H1 (cell line): Measurements from ENCODE around the gene CPEB3. TPM values are rescaled to one million over a fixed set of nuclear protein-coding genes. Genes with fewer than 3 reads are reported as not detected.

Experiments
- CTCF ChIA-PET: fragments of 300-600 bp; sonication (Branson Sonifier 250); formaldehyde crosslinking; loops from one replicate; lab custom pipeline; 2021; ENCODE audit not compliant: partially characterized antibody; lab: Charles Lee
- POLR2A ChIA-PET: fragments of 300-600 bp; sonication (Branson Sonifier 250); formaldehyde crosslinking; loops from one replicate; lab custom pipeline; 2021; ENCODE audit warnings: inconsistent platforms; ENCODE audit not compliant: partially characterized antibody; lab: Charles Lee
- DNase-seq, 2 experiments: peaks; one replicate each; pipeline versions ENCODE4 v3.0.0 to v3.0.0-alpha.2; 2010 to 2022; ENCODE audit warnings: low spot score in 2 of 2, low read depth in 1 of 2, mixed read lengths in 1 of 2
- FAIRE-seq: peaks from 2 replicates; lab custom pipeline; 2011; peaks lifted over from hg19 to GRCh38; lab: Jason Lieb, UNC
- H2AFZ ChIP-seq: 2 replicates; pipeline ENCODE4 v1.8.1; 2012; ENCODE audit warnings: low read length, inconsistent platforms
- H2AK5ac ChIP-seq: 2 replicates; pipeline ENCODE4 v1.6.1; 2013; ENCODE audit warnings: low read depth, low read length
- H2BK120ac ChIP-seq: replicated peaks from 2 replicates; pipeline ENCODE3; 2013; ENCODE audit warnings: low read depth, low read length, inconsistent platforms
- H2BK12ac ChIP-seq: 2 replicates; pipeline ENCODE4 v1.6.1; 2013; ENCODE audit warnings: low read depth, low read length
- H2BK15ac ChIP-seq: 2 replicates; pipeline ENCODE4 v1.6.1; 2013; ENCODE audit warnings: low read length
- H2BK20ac ChIP-seq: 2 replicates; pipeline ENCODE4 v1.6.1; 2013; ENCODE audit warnings: low read length
- H2BK5ac ChIP-seq: 2 replicates; pipeline ENCODE4 v1.6.1; 2013; ENCODE audit warnings: low read depth, low read length
- H3K14ac ChIP-seq: 2 replicates; pipeline ENCODE4 v1.6.1; 2013; ENCODE audit warnings: inconsistent platforms; ENCODE audit not compliant: insufficient read length
- H3K18ac ChIP-seq: 2 replicates; pipeline ENCODE4 v1.6.1; 2013; ENCODE audit warnings: low read length; ENCODE audit errors: extremely low read depth
- H3K23ac ChIP-seq: 2 replicates; pipeline ENCODE4 v1.6.1; 2013; ENCODE audit warnings: inconsistent platforms; ENCODE audit not compliant: insufficient read length
- H3K23me2 ChIP-seq: 2 replicates; pipeline ENCODE4 v1.6.1; 2013; ENCODE audit warnings: low read depth, low read length
- H3K27ac ChIP-seq: 2 replicates; pipeline ENCODE4 v1.6.1; 2011; ENCODE audit warnings: low read depth, low read length, inconsistent platforms
- H3K27me3 ChIP-seq, 4 experiments: replicated peaks in 1 of 4; 1 replicate in 1 of 4; 2 replicates in 3 of 4; pipeline versions ENCODE4 v1.6.1 to v1.8.1; 2011 to 2013; ENCODE audit warnings: low read length in 3 of 4, mild to moderate bottlenecking in 3 of 4, inconsistent platforms in 2 of 4, mixed read lengths in 2 of 4, moderate library complexity in 1 of 4; ENCODE audit not compliant: control insufficient read depth in 3 of 4, insufficient read depth in 3 of 4; ENCODE audit errors: extremely low read depth in 1 of 4
- H3K36me3 ChIP-seq, 4 experiments: 2 replicates each; pipeline versions ENCODE4 v1.6.1 to v1.8.1; 2011 to 2013; ENCODE audit warnings: mild to moderate bottlenecking in 4 of 4, low read length in 3 of 4, moderate library complexity in 2 of 4, control low read depth in 1 of 4, inconsistent platforms in 1 of 4; ENCODE audit not compliant: insufficient read depth in 4 of 4, control insufficient read depth in 2 of 4
- H3K4ac ChIP-seq: replicated peaks from 2 replicates; pipeline ENCODE3; 2013; ENCODE audit warnings: low read length, low read depth, mixed read lengths, inconsistent platforms; ENCODE audit not compliant: insufficient read length
- H3K4me1 ChIP-seq, 4 experiments: replicated peaks in 1 of 4; 1 replicate in 1 of 4; 2 replicates in 3 of 4; pipeline versions ENCODE4 v1.6.1 to v1.8.1; 2011 to 2013; ENCODE audit warnings: low read length in 3 of 4, inconsistent platforms in 2 of 4, mixed read lengths in 1 of 4; ENCODE audit not compliant: insufficient read depth in 4 of 4, control insufficient read depth in 3 of 4
- H3K4me2 ChIP-seq, 2 experiments: 2 replicates each; pipeline versions ENCODE4 v1.6.1 to v1.8.1; 2011 to 2013; ENCODE audit warnings: low read depth in 2 of 2, low read length in 2 of 2, control low read depth in 1 of 2, inconsistent platforms in 1 of 2, mild to moderate bottlenecking in 1 of 2; ENCODE audit not compliant: insufficient read depth in 1 of 2
- H3K4me3 ChIP-seq, 4 experiments: fragments of 200-600, 300-600 bp in 1 of 4; sonication (generic), shearing (Covaris generic), sonication (Bioruptor Twin) in 1 of 4; 2 replicates each; pipeline versions ENCODE4 v1.5.1 to v1.8.1; 2011 to 2016; ENCODE audit warnings: low read length in 4 of 4, low read depth in 3 of 4, control low read depth in 2 of 4, inconsistent platforms in 2 of 4, mild to moderate bottlenecking in 2 of 4, mixed read lengths in 1 of 4, moderate library complexity in 1 of 4; ENCODE audit not compliant: insufficient read depth in 2 of 4; ENCODE audit errors: extremely low read depth in 1 of 4
- H3K56ac ChIP-seq: replicated peaks from 2 replicates; pipeline ENCODE3; 2013; ENCODE audit warnings: low read depth, mild to moderate bottlenecking, mixed read lengths, low read length, inconsistent platforms; ENCODE audit not compliant: insufficient read length
- H3K79me1 ChIP-seq: 2 replicates; pipeline ENCODE4 v1.6.1; 2013; ENCODE audit warnings: low read depth, low read length, control low read depth
- H3K79me2 ChIP-seq, 2 experiments: 2 replicates each; pipeline versions ENCODE4 v1.6.1 to v1.8.1; 2012 to 2013; ENCODE audit warnings: low read length in 2 of 2, mild to moderate bottlenecking in 2 of 2, inconsistent platforms in 1 of 2; ENCODE audit not compliant: insufficient read depth in 2 of 2, control insufficient read depth in 1 of 2
- H3K9ac ChIP-seq, 4 experiments: replicated peaks in 1 of 4; 1 replicate in 1 of 4; 2 replicates in 3 of 4; pipeline versions ENCODE4 v1.6.1 to v1.8.1; 2011 to 2013; ENCODE audit warnings: low read depth in 3 of 4, low read length in 3 of 4, control low read depth in 2 of 4, mild to moderate bottlenecking in 2 of 4, moderate library complexity in 2 of 4, inconsistent platforms in 1 of 4; ENCODE audit errors: extremely low read depth in 1 of 4
- H3K9me3 ChIP-seq, 2 experiments: 2 replicates each; pipeline versions ENCODE4 v1.6.1 to v1.8.1; 2012 to 2013; ENCODE audit warnings: mild to moderate bottlenecking in 2 of 2, moderate library complexity in 2 of 2, control low read depth in 1 of 2, inconsistent platforms in 1 of 2, low read depth in 1 of 2, low read length in 1 of 2, mixed read lengths in 1 of 2; ENCODE audit not compliant: insufficient read depth in 2 of 2
- H4K20me1 ChIP-seq, 2 experiments: replicated peaks in 1 of 2; 2 replicates each; pipeline versions ENCODE3 to v1.8.1; 2011 to 2013; ENCODE audit warnings: inconsistent platforms in 2 of 2, low read length in 2 of 2, mild to moderate bottlenecking in 1 of 2; ENCODE audit not compliant: insufficient read depth in 2 of 2, control insufficient read depth in 1 of 2
- H4K5ac ChIP-seq: 2 replicates; pipeline ENCODE4 v1.6.1; 2013; ENCODE audit warnings: low read length, low read depth, mixed read lengths, inconsistent platforms; ENCODE audit not compliant: insufficient read length
- H4K8ac ChIP-seq: 2 replicates; pipeline ENCODE4 v1.8.0; 2013; ENCODE audit warnings: mild to moderate bottlenecking, moderate library complexity, low read length, inconsistent platforms; ENCODE audit not compliant: insufficient read depth; ENCODE audit errors: extremely low read depth
- H4K91ac ChIP-seq: replicated peaks from 2 replicates; pipeline ENCODE3; 2013; ENCODE audit warnings: low read length, mixed read lengths, inconsistent platforms; ENCODE audit not compliant: insufficient read length
- EP300 ChIP-seq, 2 experiments: IDR thresholded peaks; 1 replicate in 1 of 2; 2 replicates in 1 of 2; pipeline ENCODE4 v1.6.1; 2011 to 2012; ENCODE audit warnings: low read depth in 2 of 2, low read length in 2 of 2, mild to moderate bottlenecking in 2 of 2, borderline replicate concordance in 1 of 2, inconsistent platforms in 1 of 2, moderate library complexity in 1 of 2
- NRF1 ChIP-seq: IDR thresholded peaks from 2 replicates; pipeline ENCODE4 v1.6.1; 2011; ENCODE audit warnings: mild to moderate bottlenecking, low read depth, low read length, improper control_type of control experiment
- PHF8 ChIP-seq: fragments of 200-600 bp; sonication (generic); conservative IDR thresholded peaks from 2 replicates; pipeline ENCODE4 v1.7.1; 2012; ENCODE audit warnings: low read depth, mild to moderate bottlenecking, inconsistent platforms, low read length, moderate library complexity
- RFX5 ChIP-seq: IDR thresholded peaks from 2 replicates; pipeline ENCODE4 v1.6.1; 2011; ENCODE audit warnings: low read depth, low read length, improper control_type of control experiment, borderline replicate concordance
- RNF2 ChIP-seq: fragments of 200-900, 300-1000 bp; sonication (generic); IDR thresholded peaks from 2 replicates; pipeline ENCODE4 v1.7.1; 2016; ENCODE audit warnings: borderline replicate concordance, low read depth, mild to moderate bottlenecking, antibody characterized with exemption, low read length; ENCODE audit not compliant: poor library complexity, severe bottlenecking; ENCODE audit errors: missing control alignments
- SP4 ChIP-seq: IDR thresholded peaks from 2 replicates; pipeline ENCODE4 v1.6.1; 2012; ENCODE audit warnings: low read length, inconsistent platforms
- WGBS, 2 experiments: shearing (Covaris generic) in 1 of 2; methylation state at CpG; one replicate each; pipeline versions ENCODE4 v1.1.6 to v1.1.7; 2013 to 2015; ENCODE audit warnings: low lambda C conversion rate in 2 of 2, mixed read lengths in 2 of 2, inconsistent platforms in 1 of 2, low coverage in 1 of 2, missing lambda C conversion rate in 1 of 2; ENCODE audit not compliant: insufficient replicate concordance in 2 of 2, insufficient coverage in 1 of 2, insufficient read length in 1 of 2; ENCODE audit errors: extremely low coverage in 1 of 2, missing lambda C conversion rate in 1 of 2; 5-methylcytosine and 5-hydroxymethylcytosine counted together
- polyA plus RNA-seq, 7 experiments: library from polyadenylated mRNA; depleted of rRNA in 3 of 7; stranded (reverse) in 5 of 7; unstranded in 2 of 7; fragments of >200 nt in 5 of 7; fragments of 200-250 nt in 2 of 7; gene quantifications; 1 replicate in 5 of 7; 2 replicates in 1 of 7; 4 replicates in 1 of 7; pipeline versions ENCODE4 v1.2.1 to v1.2.3, GENCODE V29; 2011 to 2013; ENCODE audit warnings: missing spikeins in 2 of 7, mixed read lengths in 2 of 7
- total RNA-seq: library from RNA; stranded (reverse); fragmentation: NEBNext Ultra II Directional; extraction: Animal tissue kit (Norgen Biotek cat#: 25700); gene quantifications from 2 replicates; pipeline ENCODE4 v1.2.1, GENCODE V29; 2021

CPEB3 gene
- total and polyA plus RNA-seq, 2 of the 8 experiments (the other 6 are each of a cell fraction or from before 2014, with no cell fraction given): 0.39 to 1.7 TPM

- POLR2A ChIA-PET: no interaction called here
- Histone ChIP-seq H4K8ac (no peak overlapping the region), H3K23ac (no peak overlapping the region), H3K9ac (no peak overlapping the region), H3K79me1 (no peaks in the 10 kb centered on the region), H3K18ac (no peak overlapping the region), H4K5ac (no peak overlapping the region), H3K4me3 (no peak overlapping the region), H2BK5ac (no peak overlapping the region), H3K4me2 (no peak overlapping the region), H4K91ac (no peak overlapping the region), H3K4me1 (peaks cover 0 to 2% (median 0%) of the 10 kb centered on the region in 4 experiments; a peak in 1 of 7 replicates), H2BK120ac (no peak overlapping the region), H3K9me3 (no peaks in the 10 kb centered on the region), H3K4ac (no peak overlapping the region), H3K27me3 (no peaks in the 10 kb centered on the region), H3K79me2 (no peaks in the 10 kb centered on the region), H2BK20ac (no peak overlapping the region), H3K23me2 (no peaks in the 10 kb centered on the region), H2BK12ac (no peak overlapping the region), H2BK15ac (no peak overlapping the region), H3K56ac (no peak overlapping the region), H4K20me1 (no peaks in the 10 kb centered on the region), H3K27ac (no peak overlapping the region), H2AFZ (no peak overlapping the region), H3K14ac (no peak overlapping the region), H2AK5ac (no peak overlapping the region), H3K36me3 (no peaks in the 10 kb centered on the region)
- 89% methylated on average over 5 of the region's 5 CpGs; no CpG with 5 or more reads in 1 of the 2 experiments for WGBS, 2 experiments
- FAIRE-seq (no peak), DNase-seq (no peak)
- CTCF ChIA-PET: interaction anchor here (0.7 to 1.1 kb wide), 3 partner anchors 21 to 51 kb away, joined by 3 to 4 read pairs (median 3); no protein-coding TSS in a partner anchor
- TF ChIP-seq RNF2 (no peak), PHF8 (no peak), RFX5 (no peak), NRF1 (no peak), EP300 (IDR thresholded peaks at IDR 0.05; ENCODE audit: borderline replicate concordance in 1 of 2, low read depth in 2 of 2, low read length in 2 of 2) (no peak), SP4 (no peak)
Observed at GRCh38 chr10:92122941-92123450, 167.9 kb downstream of the CPEB3 start.
